K562 (cell line): ENCODE results near the gene MOCOS. TPM values are rescaled to one million over a fixed set of nuclear protein-coding genes. Genes with fewer than 3 reads are reported as not detected.

Source experiments
- ATAC-seq: fragments of 200-7000 bp; cut with Tn5 transposase; 3 replicates; pipeline ENCODE4 v1.9.1; 2020; ENCODE audit warnings: moderate library complexity
- BruUV-seq: library from RNA; stranded (reverse); fragments of 400-500 nt; replicated peaks from 2 replicates; lab custom pipeline; 2021; lab: Mats Ljungman, UMichigan
- CTCF ChIA-PET: fragments of 300-600 bp; formaldehyde crosslinking; extraction: SDS; loops from one replicate; lab custom pipeline; 2021; ENCODE audit warnings: low intra/inter-chr PET ratio; lab: Yijun Ruan, JAX
- POLR2A ChIA-PET: fragments of 300-600, 350-650 bp; sonication (Branson Sonifier 250); formaldehyde crosslinking; extraction: SDS; loops from one replicate; lab custom pipeline; 2021; ENCODE audit warnings: antibody characterized with exemption, inconsistent platforms; lab: Yijun Ruan, JAX
- DNase-seq, 4 experiments: peaks; one replicate each; pipeline versions ENCODE4 v3.0.0 to v3.0.0-alpha.2; 2011 to 2018; ENCODE audit warnings: low spot score in 3 of 4, mixed read lengths in 3 of 4; ENCODE audit errors: extremely low read depth in 1 of 4
- FAIRE-seq: peaks from 2 replicates; lab custom pipeline; 2011; peaks lifted over from hg19 to GRCh38; lab: Jason Lieb, UNC
- H2AFZ ChIP-seq: 2 replicates; pipeline ENCODE4 v1.6.0; 2011; ENCODE audit warnings: low read depth, low read length, control low read depth, inconsistent platforms
- H3K27ac ChIP-seq: fragments of 200-600 bp; 3 replicates; pipeline ENCODE4 v1.8.0; 2011; ENCODE audit warnings: low read depth, mild to moderate bottlenecking, control low read depth, inconsistent platforms, low read length, moderate library complexity, mixed read lengths; ENCODE audit errors: extremely low read depth
- H3K27me3 ChIP-seq, 2 experiments: fragments of 300-600 bp in 1 of 2; 2 replicates in 1 of 2; 3 replicates in 1 of 2; pipeline versions ENCODE4 v1.6.0 to v1.8.0; 2011; ENCODE audit warnings: inconsistent platforms in 2 of 2, low read length in 2 of 2, mild to moderate bottlenecking in 1 of 2, mixed read lengths in 1 of 2, moderate library complexity in 1 of 2; ENCODE audit not compliant: control insufficient read depth in 2 of 2, insufficient read depth in 2 of 2
- H3K36me3 ChIP-seq: fragments of 300-600 bp; 3 replicates; pipeline ENCODE4 v1.8.0; 2011; ENCODE audit warnings: mild to moderate bottlenecking, low read length, inconsistent platforms; ENCODE audit not compliant: control insufficient read depth, insufficient read depth
- H3K4me1 ChIP-seq, 2 experiments: fragments of 200-600 bp in 1 of 2; replicated peaks in 1 of 2; 2 replicates in 1 of 2; 3 replicates in 1 of 2; pipeline versions ENCODE4 v1.5.1 to v1.8.0; 2011; ENCODE audit warnings: inconsistent platforms in 2 of 2, low read length in 2 of 2, mild to moderate bottlenecking in 1 of 2, mixed read lengths in 1 of 2, moderate library complexity in 1 of 2; ENCODE audit not compliant: control insufficient read depth in 2 of 2, insufficient read depth in 2 of 2
- H3K4me2 ChIP-seq: 2 replicates; pipeline ENCODE4 v1.6.1; 2011; ENCODE audit warnings: low read length, control low read depth, inconsistent platforms, mixed read lengths; ENCODE audit not compliant: insufficient read depth
- H3K4me3 ChIP-seq: fragments of 200-600 bp; sonication (generic), shearing (Covaris generic); 2 replicates; pipeline ENCODE4 v1.5.1; 2016; ENCODE audit warnings: control low read depth, inconsistent platforms
- H3K79me2 ChIP-seq: fragments of 200-600 bp; 3 replicates; pipeline ENCODE4 v1.8.0; 2011; ENCODE audit warnings: low read length, inconsistent platforms; ENCODE audit not compliant: control insufficient read depth, insufficient read depth
- H3K9ac ChIP-seq, 2 experiments: 2 replicates each; pipeline versions ENCODE4 v1.6.0 to v1.6.1; 2011; ENCODE audit warnings: low read depth in 2 of 2, low read length in 2 of 2, control low read depth in 1 of 2, inconsistent platforms in 1 of 2, mild to moderate bottlenecking in 1 of 2, mixed read lengths in 1 of 2; ENCODE audit not compliant: insufficient read depth in 1 of 2
- H3K9me1 ChIP-seq: one replicate; pipeline ENCODE4 v1.6.0; 2011; ENCODE audit warnings: inconsistent platforms, mild to moderate bottlenecking, low read length, moderate library complexity; ENCODE audit not compliant: control insufficient read depth, insufficient read depth
- H3K9me3 ChIP-seq: replicated peaks from 2 replicates; pipeline ENCODE4 v1.5.1; 2011; ENCODE audit warnings: low read depth, low read length, inconsistent platforms; ENCODE audit not compliant: control insufficient read depth, insufficient read depth
- H4K20me1 ChIP-seq: replicated peaks from 2 replicates; pipeline ENCODE4 v1.6.1; 2011; ENCODE audit warnings: low read length, inconsistent platforms, mixed read lengths; ENCODE audit not compliant: control insufficient read depth, insufficient read depth
- CREBBP ChIP-seq: IDR thresholded peaks from one replicate; pipeline ENCODE4 v1.6.1; 2012; ENCODE audit warnings: low read depth, mild to moderate bottlenecking, control low read depth, inconsistent platforms, low read length
- FOS ChIP-seq: IDR thresholded peaks from 3 replicates; pipeline ENCODE4 v1.6.1; 2011; ENCODE audit not compliant: insufficient read length; ENCODE audit errors: extremely low read depth
- MCM2 ChIP-seq: fragments of 450-650 bp; IDR thresholded peaks from 2 replicates; pipeline ENCODE4 v1.6.1; 2017; ENCODE audit warnings: low read depth, mild to moderate bottlenecking
- NFE2L1 ChIP-seq: fragments of 450-650 bp; IDR thresholded peaks from 2 replicates; pipeline ENCODE4 v1.6.1; 2016; ENCODE audit warnings: missing genetic modification characterization, low read depth, mild to moderate bottlenecking, missing compliant biosample characterization, moderate library complexity, borderline replicate concordance
- SP2 ChIP-seq: IDR thresholded peaks from 2 replicates; pipeline ENCODE4 v1.6.1; 2011; ENCODE audit warnings: mild to moderate bottlenecking, low read depth, low read length, moderate library complexity; ENCODE audit not compliant: poor library complexity, severe bottlenecking; ENCODE audit errors: extremely low read depth
- ZEB2 ChIP-seq: fragments of 450-650 bp; IDR thresholded peaks from 2 replicates; pipeline ENCODE4 v1.6.1; 2016
- ZNF589 ChIP-seq: fragments of 200-800 bp; sonication (Bioruptor generic); IDR thresholded peaks from 2 replicates; pipeline ENCODE4 v1.6.1; 2016; ENCODE audit warnings: low read depth, missing genetic modification characterization, missing compliant biosample characterization
- WGBS: fragments of 100-300 bp; shearing (Covaris generic); methylation state at CpG from one replicate; pipeline ENCODE4 v1.1.6; 2016; ENCODE audit warnings: low coverage, mixed read lengths; ENCODE audit not compliant: insufficient coverage; ENCODE audit errors: missing lambda C conversion rate; 5-methylcytosine and 5-hydroxymethylcytosine counted together
- in situ Hi-C: fragments of 300-500 bp; cut with MboI; formaldehyde crosslinking; loops from 4 replicates; pipeline ENCODE4 v1.15.0; 2018; ENCODE audit warnings: inconsistent platforms, mixed read lengths
- intact Hi-C: fragments of 100-400 bp; cut with micrococcal nuclease; formaldehyde crosslinking; loops from 2 replicates; pipeline ENCODE4 v1.14.2; 2022
- polyA plus RNA-seq, 8 experiments: library from polyadenylated mRNA; depleted of rRNA in 4 of 8; stranded (reverse) in 5 of 8; unstranded in 3 of 8; fragments of >200 nt; fragmentation: Nextera tagmentation in 2 of 8; fragmentation: Illumina TruSeq in 1 of 8; extraction: Ambion mirVana in 2 of 8; extraction: Trizol in 1 of 8; gene quantifications; 2 replicates each; pipeline versions ENCODE4 v1.2.1 to v1.2.3, GENCODE V29; 2011 to 2014; ENCODE audit warnings: inconsistent platforms in 1 of 8, missing spikeins in 1 of 8
- total RNA-seq, 7 experiments: library from RNA; depleted of rRNA in 6 of 7; stranded (reverse); fragments of >200 nt in 6 of 7; fragmentation: Illumina TruSeq in 2 of 7; extraction: Trizol in 2 of 7; gene quantifications; 2 replicates each; pipeline versions ENCODE4 v1.2.1 to v1.2.3, GENCODE V29; 2011 to 2021; ENCODE audit warnings: low replicate concordance in 1 of 7

MOCOS gene
- total and polyA plus RNA-seq, 9 of the 15 experiments (the other 6 are each of a cell fraction or from before 2014, with no cell fraction given), result 4.5 to 12.4 (median 9.1) TPM

GRCh38 chr18:36247036-36247435 is 59.7 kb downstream of the MOCOS start (continued):
- no peak for TF ChIP-seq MCM2

- Histone ChIP-seq H3K4me3 (no peak overlapping the region), H3K27ac (no peak overlapping the region), H3K79me2 (no peaks in the 10 kb centered on the region), H3K4me1 (no peaks in the 10 kb centered on the region), H3K9me1 (no peaks in the 10 kb centered on the region), H4K20me1 (no peaks in the 10 kb centered on the region), H3K9me3 (no peaks in the 10 kb centered on the region), H3K36me3 (peaks cover 13% of the 10 kb centered on the region; the same call in 2 of the 3 replicates), H2AFZ (no peak overlapping the region), H3K9ac (no peak overlapping the region), H3K4me2 (no peak overlapping the region), H3K27me3 (no peaks in the 10 kb centered on the region)
- ATAC-seq, result no peak
- peak in 1 of 4 experiments; percentile 3 for DNase-seq
- no peak for FAIRE-seq
- ChIA-PET POLR2A (no interaction called here), CTCF (no interaction called here)
- intact Hi-C loops, result no loop called here
- no TSS peak for BruUV-seq
- in situ Hi-C loops, result no loop called here
- no peak for TF ChIP-seq NFE2L1
- TF ChIP-seq CREBBP, result no peak
- TF ChIP-seq ZEB2, result no peak
- no peak for TF ChIP-seq SP2
- TF ChIP-seq FOS, result no peak
These were observed 62.1 kb downstream of the MOCOS start for GRCh38 chr18:36249392-36249791.

- intact Hi-C loops (no loop called here), in situ Hi-C loops (no loop called here)
- Histone ChIP-seq H3K79me2 (no peaks in the 10 kb centered on the region), H4K20me1 (no peaks in the 10 kb centered on the region), H3K27me3 (no peaks in the 10 kb centered on the region), H3K4me2 (no peak overlapping the region), H3K4me1 (no peaks in the 10 kb centered on the region), H3K36me3 (peaks cover 13% of the 10 kb centered on the region; the same call in 2 of the 3 replicates), H3K4me3 (no peak overlapping the region), H3K9me3 (no peaks in the 10 kb centered on the region), H3K9ac (no peak overlapping the region), H3K9me1 (no peaks in the 10 kb centered on the region), H2AFZ (no peak overlapping the region), H3K27ac (no peak overlapping the region)
- DNase-seq (no peak), ATAC-seq (no peak), FAIRE-seq (no peak)
- 39% methylated on average over 2 of the region's 2 CpGs for WGBS
- ChIA-PET CTCF (no interaction called here), POLR2A (interaction anchor here (0.5 kb wide), 1 partner anchor 467 kb away, joined by 3 read pairs; no protein-coding TSS in a partner anchor)
- BruUV-seq, result no TSS peak
- no peak for TF ChIP-seq ZNF589 (CRISPR knock-in tag)
These were observed 63.5 kb downstream of the MOCOS start for GRCh38 chr18:36250827-36251226.
